HepG2 (cell line): ENCODE results near the gene SRSF3. TPM values are rescaled to one million over a fixed set of nuclear protein-coding genes. Genes with fewer than 3 reads are reported as not detected.

Source experiments
- ATAC-seq: fragments of 200-7000 bp; cut with Tn5 transposase; 3 replicates; pipeline ENCODE4 v1.9.1; 2020; ENCODE audit warnings: mild to moderate bottlenecking, moderate library complexity
- BruUV-seq: library from RNA; stranded (reverse); fragments of 400-500 nt; replicated peaks from 2 replicates; lab custom pipeline; 2021; lab: Mats Ljungman, UMichigan
- CTCF ChIA-PET: fragments of 300-600 bp; formaldehyde crosslinking; extraction: SDS; loops from one replicate; lab custom pipeline; 2021; ENCODE audit warnings: low total read pairs, inconsistent platforms, low intra/inter-chr PET ratio; lab: Yijun Ruan, JAX
- POLR2A ChIA-PET: fragments of 350-600 bp; sonication (Branson Sonifier 250); formaldehyde crosslinking; loops from one replicate; lab custom pipeline; 2020; ENCODE audit warnings: antibody characterized with exemption, inconsistent platforms; lab: Yijun Ruan, JAX
- DNase-seq: peaks from one replicate; pipeline ENCODE4 v3.0.0-alpha.2; 2015; ENCODE audit warnings: low spot score
- FAIRE-seq: peaks from 3 replicates; lab custom pipeline; 2011; peaks lifted over from hg19 to GRCh38; lab: Jason Lieb, UNC
- H2AFZ ChIP-seq: one replicate; pipeline ENCODE4 v1.6.1; 2011; ENCODE audit warnings: low read length, inconsistent platforms
- H3K27ac ChIP-seq: fragments of 300-600 bp; 3 replicates; pipeline ENCODE4 v1.8.0; 2011; ENCODE audit warnings: mixed run types, mild to moderate bottlenecking, mixed read lengths, low read length, inconsistent platforms; ENCODE audit not compliant: insufficient read depth; ENCODE audit errors: extremely low read length
- H3K27me3 ChIP-seq, 2 experiments: fragments of 200-600 bp in 1 of 2; 2 replicates in 1 of 2; 3 replicates in 1 of 2; pipeline versions ENCODE4 v1.6.0 to v1.8.0; 2011; ENCODE audit warnings: low read length in 2 of 2, mild to moderate bottlenecking in 2 of 2, moderate library complexity in 2 of 2, inconsistent platforms in 1 of 2; ENCODE audit not compliant: insufficient read depth in 2 of 2, control insufficient read depth in 1 of 2
- H3K36me3 ChIP-seq, 2 experiments: fragments of 200-600 bp in 1 of 2; replicated peaks in 1 of 2; 2 replicates in 1 of 2; 3 replicates in 1 of 2; pipeline versions ENCODE4 v1.5.1 to v1.8.0; 2011; ENCODE audit warnings: low read length in 2 of 2, inconsistent platforms in 1 of 2; ENCODE audit not compliant: insufficient read depth in 2 of 2, control insufficient read depth in 1 of 2
- H3K4me1 ChIP-seq: 2 replicates; pipeline ENCODE4 v1.5.1; 2012; ENCODE audit warnings: low read length, inconsistent platforms; ENCODE audit not compliant: insufficient read depth
- H3K4me2 ChIP-seq: 2 replicates; pipeline ENCODE4 v1.6.0; 2011; ENCODE audit warnings: low read depth, low read length, inconsistent platforms
- H3K4me3 ChIP-seq, 3 experiments: fragments of 200-600 bp in 1 of 3; sonication (generic), shearing (Covaris generic) in 1 of 3; replicated peaks in 1 of 3; 2 replicates each; pipeline ENCODE4 v1.5.1; 2011 to 2016; ENCODE audit warnings: low read length in 3 of 3, inconsistent platforms in 2 of 3, low read depth in 2 of 3, mild to moderate bottlenecking in 2 of 3, control low read depth in 1 of 3, mixed read lengths in 1 of 3; ENCODE audit not compliant: insufficient read depth in 1 of 3
- H3K79me2 ChIP-seq: one replicate; pipeline ENCODE4 v1.6.1; 2011; ENCODE audit warnings: low read length, inconsistent platforms; ENCODE audit not compliant: insufficient read depth
- H3K9ac ChIP-seq: 2 replicates; pipeline ENCODE4 v1.6.0; 2011; ENCODE audit warnings: mild to moderate bottlenecking, low read depth, low read length, inconsistent platforms; ENCODE audit not compliant: insufficient read depth
- H3K9me3 ChIP-seq: 2 replicates; pipeline ENCODE4 v1.5.1; 2012; ENCODE audit warnings: mild to moderate bottlenecking, low read length
- H4K20me1 ChIP-seq: 2 replicates; pipeline ENCODE4 v1.6.0; 2011; ENCODE audit warnings: inconsistent platforms, mild to moderate bottlenecking, low read length, moderate library complexity; ENCODE audit not compliant: insufficient read depth
- CBX1 ChIP-seq: IDR thresholded peaks from one replicate; pipeline ENCODE4 v1.6.1; 2016; ENCODE audit warnings: antibody characterized with exemption, low read depth
- EED ChIP-seq: sonication (generic); formaldehyde crosslinking; IDR thresholded peaks from 2 replicates; pipeline ENCODE4 v1.5.0; 2020; ENCODE audit warnings: mild to moderate bottlenecking, missing genetic modification reagents
- FOXJ3 ChIP-seq: sonication (generic); formaldehyde crosslinking; IDR thresholded peaks from 2 replicates; pipeline ENCODE4 v1.4.0; 2020; ENCODE audit warnings: missing genetic modification reagents, mild to moderate bottlenecking, borderline replicate concordance
- KDM4B ChIP-seq: sonication (generic); formaldehyde crosslinking; IDR thresholded peaks from 2 replicates; pipeline ENCODE4 v1.4.0; 2020; ENCODE audit warnings: missing genetic modification reagents
- NFYB ChIP-seq: sonication (generic); formaldehyde crosslinking; IDR thresholded peaks from 2 replicates; pipeline ENCODE4 v1.4.0; 2020; ENCODE audit warnings: missing genetic modification reagents
- PPARG ChIP-seq: conservative IDR thresholded peaks from 2 replicates; pipeline ENCODE4 v1.6.1; 2016; ENCODE audit warnings: missing biosample characterization, missing genetic modification reagents
- RBM39 ChIP-seq: fragments of 200-400 bp; formaldehyde crosslinking; IDR thresholded peaks from one replicate; pipeline ENCODE4 v1.6.1; 2018; ENCODE audit warnings: antibody characterized with exemption, mild to moderate bottlenecking, low read depth, low read length; ENCODE audit not compliant: poor library complexity, severe bottlenecking
- SAFB2 ChIP-seq: sonication (generic); formaldehyde crosslinking; IDR thresholded peaks from 2 replicates; pipeline ENCODE4 v1.5.1; 2020; ENCODE audit warnings: missing genetic modification reagents, low read depth, mild to moderate bottlenecking, borderline replicate concordance
- SALL1 ChIP-seq: sonication (generic); formaldehyde crosslinking; IDR thresholded peaks from 2 replicates; pipeline ENCODE4 v1.8.0; 2022; ENCODE audit warnings: mild to moderate bottlenecking, missing genetic modification reagents
- SAP130 ChIP-seq: IDR thresholded peaks from 2 replicates; pipeline ENCODE4 v1.6.1; 2016; ENCODE audit warnings: low read depth
- SMARCE1 ChIP-seq: fragments of 450-650 bp; IDR thresholded peaks from 2 replicates; pipeline ENCODE4 v1.6.1; 2017; ENCODE audit warnings: borderline replicate concordance
- SNRNP70 ChIP-seq: fragments of 200-400 bp; formaldehyde crosslinking; IDR thresholded peaks from 2 replicates; pipeline ENCODE4 v1.6.1; 2017; ENCODE audit warnings: mild to moderate bottlenecking, low read depth, low read length, moderate library complexity
- ZIK1 ChIP-seq: sonication (generic); formaldehyde crosslinking; IDR thresholded peaks from 2 replicates; pipeline ENCODE4 v1.5.0; 2020; ENCODE audit warnings: mild to moderate bottlenecking, low read depth, missing genetic modification reagents, borderline replicate concordance
- ZNF234 ChIP-seq: sonication (generic); formaldehyde crosslinking; conservative IDR thresholded peaks from 2 replicates; pipeline ENCODE4 v1.5.1; 2020; ENCODE audit warnings: mild to moderate bottlenecking, missing genetic modification reagents
- ZNF431 ChIP-seq: sonication (generic); formaldehyde crosslinking; IDR thresholded peaks from 2 replicates; pipeline ENCODE4 v1.9.0; 2022; ENCODE audit warnings: missing genetic modification reagents, low read depth, mild to moderate bottlenecking, borderline replicate concordance
- WGBS: methylation state at CpG from one replicate; pipeline ENCODE4 v1.1.6; 2017; ENCODE audit warnings: low lambda C conversion rate; 5-methylcytosine and 5-hydroxymethylcytosine counted together
- in situ Hi-C: cut with HindIII; loops from 2 replicates; pipeline ENCODE4 v1.10.0; 2017; ENCODE audit warnings: low pct_unique_long_range_greater_than_20kb; ENCODE audit not compliant: extremely low pct_ligation_motif_present
- intact Hi-C: fragments of 100-400 bp; cut with micrococcal nuclease; formaldehyde crosslinking; loops from one replicate; pipeline ENCODE4 v1.10.0; 2022; ENCODE audit not compliant: unreplicated experiment
- polyA plus RNA-seq, 8 experiments: library from polyadenylated mRNA; depleted of rRNA in 3 of 8; stranded (reverse) in 7 of 8; unstranded in 1 of 8; fragments of >200 nt; fragmentation: Illumina TruSeq in 4 of 8; extraction: Trizol in 4 of 8; gene quantifications; 2 replicates each; pipeline versions ENCODE4 v1.2.1 to v1.2.3, GENCODE V29; 2011 to 2016; ENCODE audit warnings: low read depth in 4 of 8, missing spikeins in 1 of 8, mixed read lengths in 1 of 8; ENCODE audit not compliant: insufficient read depth in 1 of 8
- total RNA-seq, 5 experiments: library from RNA; depleted of rRNA; stranded (reverse); fragments of >200 nt; fragmentation: Illumina TruSeq; extraction: Trizol; gene quantifications; 2 replicates each; pipeline ENCODE4 v1.2.3, GENCODE V29; 2016; ENCODE audit warnings: low read depth in 1 of 5
- TF ChIP-seq, protein P1 (sequence below): sonication (generic); formaldehyde crosslinking; IDR thresholded peaks from 2 replicates; pipeline ENCODE4 v1.4.0; 2020; ENCODE audit warnings: missing genetic modification reagents, borderline replicate concordance
- TF ChIP-seq, protein P2 (sequence below): sonication (generic); formaldehyde crosslinking; IDR thresholded peaks from 2 replicates; pipeline ENCODE4 v1.4.0; 2020; ENCODE audit warnings: missing genetic modification reagents

Gene SRSF3
- total and polyA plus RNA-seq, 2 of the 13 experiments (the other 11 are each of a cell fraction or from before 2014, with no cell fraction given): 206 to 684 TPM

DNA sequence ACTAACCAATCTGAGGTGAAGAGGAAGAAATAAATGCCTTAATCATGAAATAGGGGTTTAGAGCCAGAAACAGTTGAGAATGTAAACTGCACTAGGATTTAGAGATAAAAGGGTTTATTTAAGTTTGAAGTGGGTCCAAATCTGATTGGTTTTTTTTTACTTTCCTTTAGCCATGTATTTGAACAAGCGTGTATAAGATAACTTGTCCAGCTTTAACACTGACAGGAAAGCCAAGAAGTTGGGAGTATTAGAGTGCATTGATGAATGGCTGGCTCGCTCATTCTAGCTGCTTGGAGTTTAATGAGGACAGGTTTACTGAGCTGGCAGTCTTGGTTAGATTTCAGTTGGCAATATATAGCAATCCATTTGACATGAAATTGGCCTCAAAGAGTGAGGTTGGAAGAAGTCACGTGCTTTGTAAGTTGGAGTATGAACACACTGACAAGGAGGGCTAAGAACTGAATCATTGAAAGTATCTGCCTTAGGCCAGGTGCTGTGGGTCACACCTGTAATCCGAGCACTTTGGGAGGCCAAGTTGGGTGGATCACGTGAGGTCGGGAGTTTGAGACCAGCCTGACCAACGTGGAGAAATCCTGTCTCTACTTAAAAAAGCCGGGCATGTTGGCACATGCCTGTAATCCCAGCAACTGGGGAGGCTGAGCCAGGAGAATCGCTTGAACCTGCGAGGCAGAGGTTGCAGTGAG, 13.7 kb downstream of the SRSF3 start:
- H3K4me3 ChIP-seq: no peak overlapping the region
- ChIA-PET CTCF (no interaction called here), POLR2A (interaction anchor here (0.6 to 8.2 kb wide), 8 partner anchors 7 to 99 kb away, joined by 3 to 142 read pairs (median 4); partner anchors contain the start of genes CDKN1A and SRSF3)
- H3K79me2 ChIP-seq: peaks cover 35% of the 10 kb centered on the region
- H3K4me2 ChIP-seq: peak overlapping the region; percentile 33
- 67% methylated on average over 10 of the region's 10 CpGs for WGBS
- 0 out of 2 replicates have a peak overlapping the region, but pooled peaks have one; percentile 9 for H3K9ac ChIP-seq
- H3K27ac ChIP-seq: peak overlapping the region; percentile 62
- H3K4me1 ChIP-seq: peaks cover 73% of the 10 kb centered on the region
- no peak overlapping the region for H2AFZ ChIP-seq
- in situ Hi-C loops (no loop called here), intact Hi-C loops (no loop called here)
- H4K20me1 ChIP-seq: peaks cover 70% of the 10 kb centered on the region
- peaks cover 19 to 56% of the 10 kb centered on the region in 2 experiments for H3K36me3 ChIP-seq
- FAIRE-seq: no peak
- ATAC-seq: peak; percentile 1; the same call in 2 of the 3 replicates
- no peaks in the 10 kb centered on the region for H3K9me3 ChIP-seq
- no TSS peak for BruUV-seq
- DNase-seq: no peak
- H3K27me3 ChIP-seq: no peaks in the 10 kb centered on the region
- TF ChIP-seq, protein P1, sequence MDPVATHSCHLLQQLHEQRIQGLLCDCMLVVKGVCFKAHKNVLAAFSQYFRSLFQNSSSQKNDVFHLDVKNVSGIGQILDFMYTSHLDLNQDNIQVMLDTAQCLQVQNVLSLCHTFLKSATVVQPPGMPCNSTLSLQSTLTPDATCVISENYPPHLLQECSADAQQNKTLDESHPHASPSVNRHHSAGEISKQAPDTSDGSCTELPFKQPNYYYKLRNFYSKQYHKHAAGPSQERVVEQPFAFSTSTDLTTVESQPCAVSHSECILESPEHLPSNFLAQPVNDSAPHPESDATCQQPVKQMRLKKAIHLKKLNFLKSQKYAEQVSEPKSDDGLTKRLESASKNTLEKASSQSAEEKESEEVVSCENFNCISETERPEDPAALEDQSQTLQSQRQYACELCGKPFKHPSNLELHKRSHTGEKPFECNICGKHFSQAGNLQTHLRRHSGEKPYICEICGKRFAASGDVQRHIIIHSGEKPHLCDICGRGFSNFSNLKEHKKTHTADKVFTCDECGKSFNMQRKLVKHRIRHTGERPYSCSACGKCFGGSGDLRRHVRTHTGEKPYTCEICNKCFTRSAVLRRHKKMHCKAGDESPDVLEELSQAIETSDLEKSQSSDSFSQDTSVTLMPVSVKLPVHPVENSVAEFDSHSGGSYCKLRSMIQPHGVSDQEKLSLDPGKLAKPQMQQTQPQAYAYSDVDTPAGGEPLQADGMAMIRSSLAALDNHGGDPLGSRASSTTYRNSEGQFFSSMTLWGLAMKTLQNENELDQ (CRISPR knock-in tag): no peak
- TF ChIP-seq SAP130 (CRISPR knock-in tag): 0 out of 2 replicates have a peak, but pooled peaks have one; percentile 22
- no peak for TF ChIP-seq RBM39
- TF ChIP-seq PPARG (CRISPR knock-in tag): no peak
- TF ChIP-seq, protein P2, sequence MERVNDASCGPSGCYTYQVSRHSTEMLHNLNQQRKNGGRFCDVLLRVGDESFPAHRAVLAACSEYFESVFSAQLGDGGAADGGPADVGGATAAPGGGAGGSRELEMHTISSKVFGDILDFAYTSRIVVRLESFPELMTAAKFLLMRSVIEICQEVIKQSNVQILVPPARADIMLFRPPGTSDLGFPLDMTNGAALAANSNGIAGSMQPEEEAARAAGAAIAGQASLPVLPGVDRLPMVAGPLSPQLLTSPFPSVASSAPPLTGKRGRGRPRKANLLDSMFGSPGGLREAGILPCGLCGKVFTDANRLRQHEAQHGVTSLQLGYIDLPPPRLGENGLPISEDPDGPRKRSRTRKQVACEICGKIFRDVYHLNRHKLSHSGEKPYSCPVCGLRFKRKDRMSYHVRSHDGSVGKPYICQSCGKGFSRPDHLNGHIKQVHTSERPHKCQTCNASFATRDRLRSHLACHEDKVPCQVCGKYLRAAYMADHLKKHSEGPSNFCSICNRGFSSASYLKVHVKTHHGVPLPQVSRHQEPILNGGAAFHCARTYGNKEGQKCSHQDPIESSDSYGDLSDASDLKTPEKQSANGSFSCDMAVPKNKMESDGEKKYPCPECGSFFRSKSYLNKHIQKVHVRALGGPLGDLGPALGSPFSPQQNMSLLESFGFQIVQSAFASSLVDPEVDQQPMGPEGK (CRISPR knock-in tag): no peak
- no peak for TF ChIP-seq ZIK1
- no peak for TF ChIP-seq NFYB (CRISPR knock-in tag)
- TF ChIP-seq ZNF431 (CRISPR knock-in tag): 0 out of 2 replicates have a peak, but pooled peaks have one; percentile 16
- no peak for TF ChIP-seq CBX1
- no peak for TF ChIP-seq ZNF234 (CRISPR knock-in tag)
- TF ChIP-seq KDM4B: no peak
- TF ChIP-seq SMARCE1: no peak
- TF ChIP-seq SAFB2 (CRISPR knock-in tag): peak; percentile 52; the same call in 1 of the 2 replicates
- TF ChIP-seq FOXJ3 (CRISPR knock-in tag): no peak
- TF ChIP-seq SALL1 (CRISPR knock-in tag): peak; percentile 23; the same call in 1 of the 2 replicates
- no peak for TF ChIP-seq EED (CRISPR knock-in tag)
- TF ChIP-seq SNRNP70: no peak
